Liver (tissue), 9 donors: ENCODE measurements around the gene FOXP3. TPM values are rescaled to one million over a fixed set of nuclear protein-coding genes. Genes with fewer than 3 reads are reported as not detected.

Source experiments
- DNase-seq: peaks from one replicate; pipeline ENCODE4 v3.0.0-alpha.2; 2017; ENCODE audit warnings: low spot score
- H3K27ac ChIP-seq, 2 donors: one replicate each; pipeline ENCODE4 v1.7.0; 2013; ENCODE audit warnings: inconsistent platforms in 2 of 2, low read length in 2 of 2, control low read depth in 1 of 2, low read depth in 1 of 2, mild to moderate bottlenecking in 1 of 2
- H3K27me3 ChIP-seq, 4 donors: one replicate each; pipeline versions ENCODE4 v1.6.1 to v1.7.0; 2013; ENCODE audit warnings: low read length in 3 of 4, inconsistent platforms in 1 of 4, mild to moderate bottlenecking in 1 of 4, moderate library complexity in 1 of 4; ENCODE audit not compliant: control insufficient read depth in 4 of 4, insufficient read depth in 4 of 4
- H3K36me3 ChIP-seq, 4 donors: one replicate each; pipeline versions ENCODE4 v1.6.1 to v1.7.0; 2013; ENCODE audit warnings: low read length in 3 of 4, mild to moderate bottlenecking in 3 of 4, low read depth in 1 of 4, moderate library complexity in 1 of 4; ENCODE audit not compliant: control insufficient read depth in 4 of 4, insufficient read depth in 3 of 4
- H3K4me1 ChIP-seq, 4 donors: one replicate each; pipeline versions ENCODE4 v1.6.1 to v1.7.0; 2013; ENCODE audit warnings: low read length in 3 of 4, mild to moderate bottlenecking in 3 of 4, moderate library complexity in 1 of 4; ENCODE audit not compliant: control insufficient read depth in 4 of 4, insufficient read depth in 4 of 4
- H3K4me3 ChIP-seq, 3 donors: one replicate each; pipeline versions ENCODE4 v1.6.1 to v1.7.0; 2013; ENCODE audit warnings: low read length in 3 of 3, control low read depth in 1 of 3, low read depth in 1 of 3, mild to moderate bottlenecking in 1 of 3
- H3K9ac ChIP-seq, 2 donors: one replicate each; pipeline ENCODE4 v1.7.0; 2013; ENCODE audit warnings: low read length in 2 of 2, mild to moderate bottlenecking in 2 of 2, moderate library complexity in 2 of 2, control low read depth in 1 of 2, low read depth in 1 of 2
- H3K9me3 ChIP-seq, 4 donors: one replicate each; pipeline versions ENCODE4 v1.6.1 to v1.7.0; 2013; ENCODE audit warnings: low read length in 3 of 4; ENCODE audit not compliant: control insufficient read depth in 4 of 4
- ATF3 ChIP-seq: IDR thresholded peaks from 2 replicates; pipeline ENCODE4 v1.6.1; 2016; ENCODE audit warnings: antibody characterized with exemption
- CTCF ChIP-seq: fragments of 150-350 bp; IDR thresholded peaks from 2 replicates; pipeline ENCODE4 v1.5.1; 2017; ENCODE audit warnings: improper control_type of control experiment, low read depth, low read length; ENCODE audit not compliant: missing input control
- EGR1 ChIP-seq, 2 donors: IDR thresholded peaks; 2 replicates each; pipeline ENCODE4 v1.6.1; 2016 to 2018; ENCODE audit warnings: antibody characterized with exemption in 2 of 2, low read depth in 2 of 2
- FOXA1 ChIP-seq: IDR thresholded peaks from 2 replicates; pipeline ENCODE4 v1.6.1; 2016; ENCODE audit warnings: antibody characterized with exemption
- FOXA2 ChIP-seq: IDR thresholded peaks from 2 replicates; pipeline ENCODE4 v1.6.1; 2016; ENCODE audit warnings: antibody characterized with exemption
- GABPA ChIP-seq, 2 donors: IDR thresholded peaks in 1 of 2; conservative IDR thresholded peaks in 1 of 2; 2 replicates each; pipeline ENCODE4 v1.6.1; 2016; ENCODE audit warnings: antibody characterized with exemption in 2 of 2, mild to moderate bottlenecking in 1 of 2, moderate library complexity in 1 of 2
- HNF4A ChIP-seq, 2 donors: conservative IDR thresholded peaks; 2 replicates each; pipeline ENCODE4 v1.6.1; 2016; ENCODE audit warnings: antibody characterized with exemption in 2 of 2, mild to moderate bottlenecking in 2 of 2
- HNF4G ChIP-seq: IDR thresholded peaks from 2 replicates; pipeline ENCODE4 v1.6.1; 2016; ENCODE audit warnings: antibody characterized with exemption
- JUND ChIP-seq, 2 donors: IDR thresholded peaks; 2 replicates each; pipeline ENCODE4 v1.6.1; 2016; ENCODE audit warnings: antibody characterized with exemption in 2 of 2
- MAX ChIP-seq: IDR thresholded peaks from 2 replicates; pipeline ENCODE4 v1.6.1; 2016; ENCODE audit warnings: antibody characterized with exemption
- NR2F2 ChIP-seq: IDR thresholded peaks from 2 replicates; pipeline ENCODE4 v1.6.1; 2016; ENCODE audit warnings: antibody characterized with exemption
- RAD21 ChIP-seq, 2 donors: IDR thresholded peaks; 2 replicates each; pipeline ENCODE4 v1.6.1; 2016; ENCODE audit warnings: antibody characterized with exemption in 2 of 2, mild to moderate bottlenecking in 2 of 2
- RXRA ChIP-seq, 2 donors: IDR thresholded peaks; 2 replicates each; pipeline ENCODE4 v1.6.1; 2017 to 2018; ENCODE audit warnings: antibody characterized with exemption in 2 of 2, mild to moderate bottlenecking in 1 of 2
- SP1 ChIP-seq: IDR thresholded peaks from 2 replicates; pipeline ENCODE4 v1.6.1; 2018; ENCODE audit warnings: antibody characterized with exemption, mild to moderate bottlenecking
- TAF1 ChIP-seq: conservative IDR thresholded peaks from 2 replicates; pipeline ENCODE4 v1.6.1; 2016; ENCODE audit warnings: antibody characterized with exemption, mild to moderate bottlenecking
- YY1 ChIP-seq: IDR thresholded peaks from 2 replicates; pipeline ENCODE4 v1.6.1; 2016; ENCODE audit warnings: antibody characterized with exemption, mild to moderate bottlenecking
- WGBS: extraction: QIAGEN DNeasy Blood & Tissue Kit; methylation state at CpG from one replicate; pipeline ENCODE4 v1.1.7; 2013; 5-methylcytosine and 5-hydroxymethylcytosine counted together
- polyA plus RNA-seq, 2 donors: library from polyadenylated mRNA; stranded (reverse) in 1 of 2; unstranded in 1 of 2; fragments of 200-250 nt in 1 of 2; fragments of >200 nt in 1 of 2; fragmentation: Nextera tagmentation in 1 of 2; extraction: Ambion mirVana in 1 of 2; gene quantifications; one replicate each; pipeline versions ENCODE4 v1.2.1 to v1.2.3, GENCODE V29; 2013 to 2015
- total RNA-seq, 2 donors: library from RNA; depleted of rRNA; stranded (reverse); fragments of >200 nt; gene quantifications; one replicate each; pipeline ENCODE4 v1.2.3, GENCODE V29; 2014
- TF ChIP-seq, protein P1 (sequence below): IDR thresholded peaks from 2 replicates; pipeline ENCODE4 v1.6.1; 2016; ENCODE audit warnings: antibody characterized with exemption
- TF ChIP-seq, protein P2 (sequence below): IDR thresholded peaks from 2 replicates; pipeline ENCODE4 v1.6.1; 2016; ENCODE audit warnings: antibody characterized with exemption, mild to moderate bottlenecking
- donor health status: healthy.
- donor health status: healthy.
- donor health status: healthy.
- donor health status: healthy.
- donor health status: healthy.

Gene FOXP3
- total and polyA plus RNA-seq, 4 donors: 0.05 to 0.65 (median 0.19) TPM

DNA sequence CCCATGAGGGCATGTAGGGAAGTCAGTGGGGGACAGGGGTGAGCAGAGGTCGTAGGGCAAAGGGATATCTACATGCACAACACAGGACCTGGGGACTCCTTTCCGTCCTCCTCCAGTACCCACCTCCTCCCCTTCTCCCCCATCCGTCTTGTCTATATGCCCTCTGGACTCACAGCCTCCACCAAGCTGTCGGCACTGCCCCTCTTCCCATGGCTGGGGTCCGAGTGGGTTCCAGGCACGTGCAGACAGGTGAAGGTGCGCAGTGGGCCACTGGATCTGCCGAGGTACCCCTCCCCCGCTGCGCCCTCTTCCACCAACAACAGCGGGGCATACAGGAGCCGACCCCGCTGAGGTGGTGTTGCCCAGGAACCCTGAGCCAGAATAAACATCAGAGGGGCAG, 59.1 kb downstream of the FOXP3 start:
- WGBS: 70% methylated on average over 13 of the region's 13 CpGs

More for the DNA sequence above, 59.1 kb downstream of the FOXP3 start:
- Histone ChIP-seq H3K9me3 (no peaks in the 10 kb centered on the region), H3K9ac (no peak overlapping the region), H3K27ac (no peak overlapping the region), H3K4me3 (no peak overlapping the region), H3K27me3 (no peaks in the 10 kb centered on the region), H3K4me1 (no peaks in the 10 kb centered on the region), H3K36me3 (no peaks in the 10 kb centered on the region)
- TF ChIP-seq, protein P1, sequence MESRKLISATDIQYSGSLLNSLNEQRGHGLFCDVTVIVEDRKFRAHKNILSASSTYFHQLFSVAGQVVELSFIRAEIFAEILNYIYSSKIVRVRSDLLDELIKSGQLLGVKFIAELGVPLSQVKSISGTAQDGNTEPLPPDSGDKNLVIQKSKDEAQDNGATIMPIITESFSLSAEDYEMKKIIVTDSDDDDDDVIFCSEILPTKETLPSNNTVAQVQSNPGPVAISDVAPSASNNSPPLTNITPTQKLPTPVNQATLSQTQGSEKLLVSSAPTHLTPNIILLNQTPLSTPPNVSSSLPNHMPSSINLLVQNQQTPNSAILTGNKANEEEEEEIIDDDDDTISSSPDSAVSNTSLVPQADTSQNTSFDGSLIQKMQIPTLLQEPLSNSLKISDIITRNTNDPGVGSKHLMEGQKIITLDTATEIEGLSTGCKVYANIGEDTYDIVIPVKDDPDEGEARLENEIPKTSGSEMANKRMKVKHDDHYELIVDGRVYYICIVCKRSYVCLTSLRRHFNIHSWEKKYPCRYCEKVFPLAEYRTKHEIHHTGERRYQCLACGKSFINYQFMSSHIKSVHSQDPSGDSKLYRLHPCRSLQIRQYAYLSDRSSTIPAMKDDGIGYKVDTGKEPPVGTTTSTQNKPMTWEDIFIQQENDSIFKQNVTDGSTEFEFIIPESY: no peak
- TF ChIP-seq, protein P2, sequence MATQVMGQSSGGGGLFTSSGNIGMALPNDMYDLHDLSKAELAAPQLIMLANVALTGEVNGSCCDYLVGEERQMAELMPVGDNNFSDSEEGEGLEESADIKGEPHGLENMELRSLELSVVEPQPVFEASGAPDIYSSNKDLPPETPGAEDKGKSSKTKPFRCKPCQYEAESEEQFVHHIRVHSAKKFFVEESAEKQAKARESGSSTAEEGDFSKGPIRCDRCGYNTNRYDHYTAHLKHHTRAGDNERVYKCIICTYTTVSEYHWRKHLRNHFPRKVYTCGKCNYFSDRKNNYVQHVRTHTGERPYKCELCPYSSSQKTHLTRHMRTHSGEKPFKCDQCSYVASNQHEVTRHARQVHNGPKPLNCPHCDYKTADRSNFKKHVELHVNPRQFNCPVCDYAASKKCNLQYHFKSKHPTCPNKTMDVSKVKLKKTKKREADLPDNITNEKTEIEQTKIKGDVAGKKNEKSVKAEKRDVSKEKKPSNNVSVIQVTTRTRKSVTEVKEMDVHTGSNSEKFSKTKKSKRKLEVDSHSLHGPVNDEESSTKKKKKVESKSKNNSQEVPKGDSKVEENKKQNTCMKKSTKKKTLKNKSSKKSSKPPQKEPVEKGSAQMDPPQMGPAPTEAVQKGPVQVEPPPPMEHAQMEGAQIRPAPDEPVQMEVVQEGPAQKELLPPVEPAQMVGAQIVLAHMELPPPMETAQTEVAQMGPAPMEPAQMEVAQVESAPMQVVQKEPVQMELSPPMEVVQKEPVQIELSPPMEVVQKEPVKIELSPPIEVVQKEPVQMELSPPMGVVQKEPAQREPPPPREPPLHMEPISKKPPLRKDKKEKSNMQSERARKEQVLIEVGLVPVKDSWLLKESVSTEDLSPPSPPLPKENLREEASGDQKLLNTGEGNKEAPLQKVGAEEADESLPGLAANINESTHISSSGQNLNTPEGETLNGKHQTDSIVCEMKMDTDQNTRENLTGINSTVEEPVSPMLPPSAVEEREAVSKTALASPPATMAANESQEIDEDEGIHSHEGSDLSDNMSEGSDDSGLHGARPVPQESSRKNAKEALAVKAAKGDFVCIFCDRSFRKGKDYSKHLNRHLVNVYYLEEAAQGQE: no peak
- TF ChIP-seq HNF4A (conservative IDR thresholded peaks at IDR 0.05): no peak
- TF ChIP-seq SP1: no peak
- no peak for TF ChIP-seq YY1
- no peak for TF ChIP-seq ATF3
- no peak for TF ChIP-seq EGR1 (IDR thresholded peaks at IDR 0.05; ENCODE audit: low read depth in 2 of 2)
- no peak for TF ChIP-seq HNF4G
- TF ChIP-seq FOXA2: no peak
- TF ChIP-seq CTCF: no peak
- TF ChIP-seq RXRA (IDR thresholded peaks at IDR 0.05): no peak
- TF ChIP-seq RAD21 (IDR thresholded peaks at IDR 0.05): no peak
- no peak for TF ChIP-seq GABPA (IDR thresholded peaks at IDR 0.05 in 1 of 2, conservative IDR thresholded peaks at IDR 0.05 in 1 of 2)
- TF ChIP-seq JUND (IDR thresholded peaks at IDR 0.05): no peak
- no peak for TF ChIP-seq MAX
- TF ChIP-seq FOXA1: no peak
- no peak for TF ChIP-seq TAF1
- no peak for TF ChIP-seq NR2F2
- no peak for DNase-seq
